Hepatocyte (in vitro differentiated cells): ENCODE measurements around the gene F12. TPM values are rescaled to one million over a fixed set of nuclear protein-coding genes. Genes with fewer than 3 reads are reported as not detected.

Experiments
- DNase-seq: peaks from one replicate; pipeline ENCODE4 v3.0.0-alpha.2; 2016; ENCODE audit warnings: low spot score
- H2AFZ ChIP-seq: fragments of 200-600 bp; sonication (generic); 2 replicates; pipeline ENCODE4 v1.6.0; 2016; ENCODE audit warnings: antibody characterized with exemption, mild to moderate bottlenecking
- H3K27ac ChIP-seq: fragments of 200-600 bp; sonication (generic); 2 replicates; pipeline ENCODE4 v1.5.1; 2016; ENCODE audit warnings: mild to moderate bottlenecking
- H3K27me3 ChIP-seq: fragments of 200-600 bp; sonication (generic); 2 replicates; pipeline ENCODE4 v1.6.1; 2016
- H3K36me3 ChIP-seq: fragments of 200-600 bp; sonication (generic); replicated peaks from 2 replicates; pipeline ENCODE4 v1.5.1; 2016; ENCODE audit warnings: low read depth; ENCODE audit not compliant: insufficient read depth
- H3K4me1 ChIP-seq: fragments of 200-600 bp; sonication (generic); 2 replicates; pipeline ENCODE4 v1.5.1; 2016; ENCODE audit warnings: mild to moderate bottlenecking, moderate library complexity; ENCODE audit not compliant: insufficient read depth
- H3K4me2 ChIP-seq: fragments of 200-600 bp; sonication (generic); 2 replicates; pipeline ENCODE4 v1.6.0; 2016
- H3K4me3 ChIP-seq: fragments of 200-600 bp; sonication (generic); 2 replicates; pipeline ENCODE4 v1.5.1; 2016; ENCODE audit warnings: mild to moderate bottlenecking
- H3K79me2 ChIP-seq: fragments of 200-600 bp; sonication (generic); 2 replicates; pipeline ENCODE4 v1.6.0; 2017; ENCODE audit warnings: mild to moderate bottlenecking
- H3K9me2 ChIP-seq: fragments of 200-600 bp; sonication (generic); replicated peaks from 2 replicates; pipeline ENCODE4 v1.6.0; 2017; ENCODE audit warnings: mild to moderate bottlenecking; ENCODE audit not compliant: insufficient read depth
- H3K9me3 ChIP-seq: fragments of 200-600 bp; sonication (generic); 2 replicates; pipeline ENCODE4 v1.5.1; 2016; ENCODE audit warnings: low read depth, mild to moderate bottlenecking
- H4K20me1 ChIP-seq: fragments of 200-600 bp; sonication (generic); 2 replicates; pipeline ENCODE4 v1.6.0; 2016; ENCODE audit warnings: mild to moderate bottlenecking; ENCODE audit not compliant: insufficient read depth, poor library complexity, severe bottlenecking
- CTCF ChIP-seq: fragments of 200-600 bp; sonication (generic); IDR thresholded peaks from 2 replicates; pipeline ENCODE4 v1.5.1; 2016; ENCODE audit warnings: antibody characterized with exemption, mild to moderate bottlenecking; ENCODE audit not compliant: poor library complexity
- EZH2 ChIP-seq: fragments of 200-600 bp; sonication (generic); IDR thresholded peaks from 2 replicates; pipeline ENCODE4 v1.6.1; 2016; ENCODE audit warnings: antibody characterized with exemption, mild to moderate bottlenecking, borderline replicate concordance
- EZH2phosphoT487 ChIP-seq: fragments of 200-600 bp; sonication (generic); IDR thresholded peaks from one replicate; pipeline ENCODE4 v1.6.1; 2018; ENCODE audit warnings: antibody characterized with exemption, mild to moderate bottlenecking, low read depth, moderate library complexity; ENCODE audit not compliant: unreplicated experiment, severe bottlenecking
- WGBS: methylation state at CpG from one replicate; pipeline ENCODE4 v1.1.6; 2016; ENCODE audit warnings: low lambda C conversion rate; ENCODE audit errors: missing lambda C conversion rate; 5-methylcytosine and 5-hydroxymethylcytosine counted together
- polyA plus RNA-seq: library from polyadenylated mRNA; unstranded; fragments of >200 nt; fragmentation: Nextera tagmentation; extraction: Ambion mirVana; gene quantifications from 2 replicates; pipeline ENCODE4 v1.2.1, GENCODE V29; 2016
- total RNA-seq: library from RNA; depleted of rRNA; stranded (reverse); fragments of >200 nt; gene quantifications from 2 replicates; pipeline ENCODE4 v1.2.3, GENCODE V29; 2014

Gene F12
- total and polyA plus RNA-seq, 2 experiments from 2014 or later: 18.2 to 46.6 TPM

GRCh38 chr5:177428574-177429217 is 19.3 kb upstream of the F12 start:
- no peak overlapping the region for H3K4me3 ChIP-seq
- no peaks in the 10 kb centered on the region for H3K36me3 ChIP-seq
- DNase-seq: no peak
- no peak overlapping the region for H3K4me2 ChIP-seq
- H3K9me3 ChIP-seq: no peaks in the 10 kb centered on the region
- no peak for TF ChIP-seq CTCF
- H3K9me2 ChIP-seq: no peaks in the 10 kb centered on the region
- H3K79me2 ChIP-seq: peaks cover 29% of the 10 kb centered on the region
- H4K20me1 ChIP-seq: peaks cover 4% of the 10 kb centered on the region
- H3K4me1 ChIP-seq: peaks cover 9% of the 10 kb centered on the region
- H2AFZ ChIP-seq: no peak overlapping the region
- no peaks in the 10 kb centered on the region for H3K27me3 ChIP-seq
- 92% methylated on average over 10 of the region's 10 CpGs for WGBS
- no peak overlapping the region for H3K27ac ChIP-seq

GRCh38 chr5:177427919-177428573 is 18.7 kb upstream of the F12 start:
- H3K79me2 ChIP-seq: peaks cover 29% of the 10 kb centered on the region
- 93% methylated on average over 11 of the region's 11 CpGs for WGBS
- DNase-seq: no peak
- no peak overlapping the region for H3K27ac ChIP-seq
- TF ChIP-seq EZH2 (no peak), EZH2phosphoT487 (no peak), CTCF (no peak)
- H3K9me2 ChIP-seq: no peaks in the 10 kb centered on the region
- no peak overlapping the region for H3K4me3 ChIP-seq
- H4K20me1 ChIP-seq: peaks cover 4% of the 10 kb centered on the region
- H2AFZ ChIP-seq: no peak overlapping the region
- no peaks in the 10 kb centered on the region for H3K36me3 ChIP-seq
- H3K27me3 ChIP-seq: no peaks in the 10 kb centered on the region
- peaks cover 9% of the 10 kb centered on the region for H3K4me1 ChIP-seq
- peak overlapping the region; percentile 97 for H3K4me2 ChIP-seq
- no peaks in the 10 kb centered on the region for H3K9me3 ChIP-seq

GRCh38 chr5:177427211-177427822 is 18.0 kb upstream of the F12 start:
- no peaks in the 10 kb centered on the region for H3K9me3 ChIP-seq
- peak overlapping the region; percentile 88 for H3K27ac ChIP-seq
- no peaks in the 10 kb centered on the region for H3K36me3 ChIP-seq
- H2AFZ ChIP-seq: peak overlapping the region; percentile 22
- TF ChIP-seq EZH2phosphoT487: no peak
- TF ChIP-seq EZH2: no peak
- no peak for TF ChIP-seq CTCF
- peak overlapping the region; percentile 60 for H3K4me3 ChIP-seq
- H3K27me3 ChIP-seq: no peaks in the 10 kb centered on the region
- H3K4me1 ChIP-seq: peaks cover 9% of the 10 kb centered on the region
- H3K4me2 ChIP-seq: peak overlapping the region; percentile 97
- 12% methylated on average over 11 of the region's 11 CpGs for WGBS
- H4K20me1 ChIP-seq: peaks cover 4% of the 10 kb centered on the region
- no peak for DNase-seq
- no peaks in the 10 kb centered on the region for H3K9me2 ChIP-seq
- H3K79me2 ChIP-seq: peaks cover 29% of the 10 kb centered on the region
